Transverse colon (tissue), 4 donors: ENCODE measurements around the gene HNRNPR. TPM values are rescaled to one million over a fixed set of nuclear protein-coding genes. Genes with fewer than 3 reads are reported as not detected.
A peak's percentile ranks its signal among the peaks of the same experiment; 100 is the strongest.

Experiments
- DNase-seq: peaks from one replicate; pipeline ENCODE4 v3.0.0-alpha.2; 2019
- H3K27ac ChIP-seq, 4 donors: fragments of 200-600 bp; sonication (generic); 2 replicates each; pipeline ENCODE4 v1.5.1; 2016 to 2018; ENCODE audit warnings: inconsistent platforms in 4 of 4
- H3K27me3 ChIP-seq: fragments of 200-600 bp; sonication (generic); 2 replicates; pipeline ENCODE4 v1.5.1; 2017; ENCODE audit warnings: inconsistent platforms
- H3K36me3 ChIP-seq, 4 donors: fragments of 200-600 bp; sonication (generic); 2 replicates each; pipeline ENCODE4 v1.5.1; 2017 to 2019; ENCODE audit warnings: inconsistent platforms in 4 of 4
- H3K4me1 ChIP-seq, 4 donors: fragments of 200-600 bp; sonication (generic); 2 replicates each; pipeline ENCODE4 v1.5.1; 2017 to 2020; ENCODE audit warnings: inconsistent platforms in 4 of 4
- H3K4me3 ChIP-seq, 4 donors: fragments of 200-600 bp; sonication (generic); 1 replicate in 1 of 4; 2 replicates in 3 of 4; pipeline versions ENCODE4 v1.5.1 to v1.6.1; 2017 to 2019; ENCODE audit warnings: inconsistent platforms in 4 of 4
- H3K9me3 ChIP-seq, 2 donors: fragments of 200-600 bp; sonication (generic); 2 replicates each; pipeline ENCODE4 v1.5.1; 2017 to 2019; ENCODE audit warnings: inconsistent platforms in 2 of 2
- CTCF ChIP-seq, 5 experiments: fragments of 200-600 bp in 3 of 5; fragments of 450-650 bp in 2 of 5; sonication (generic) in 3 of 5; IDR thresholded peaks; 1 replicate in 2 of 5; 2 replicates in 3 of 5; pipeline ENCODE4 v1.5.1; 2016 to 2017; ENCODE audit warnings: antibody characterized with exemption in 5 of 5, inconsistent platforms in 3 of 5, mild to moderate bottlenecking in 2 of 5, moderate library complexity in 1 of 5
- EP300 ChIP-seq: sonication (generic); formaldehyde crosslinking; IDR thresholded peaks from one replicate; pipeline ENCODE4 v1.6.1; 2017; ENCODE audit warnings: antibody characterized with exemption, low read depth
- POLR2A ChIP-seq: fragments of 450-650 bp; IDR thresholded peaks from one replicate; pipeline ENCODE4 v1.6.1; 2016; ENCODE audit warnings: antibody characterized with exemption, mild to moderate bottlenecking, moderate library complexity
- POLR2AphosphoS5 ChIP-seq, 3 donors: sonication (generic); formaldehyde crosslinking; IDR thresholded peaks; one replicate each; pipeline ENCODE4 v1.6.1; 2016; ENCODE audit warnings: antibody characterized with exemption in 3 of 3
- WGBS, 2 donors: methylation state at CpG; one replicate each; pipeline ENCODE4 v1.1.5; 2018; ENCODE audit warnings: low coverage in 1 of 2; 5-methylcytosine and 5-hydroxymethylcytosine counted together
- in situ Hi-C, 4 donors: fragments of 200-750 bp; cut with MboI; loops; one replicate each; pipeline versions ENCODE4 v1.15.0 to v1.15.1; 2017; ENCODE audit warnings: low sequenced_read_pairs in 3 of 4, low pct_ligation_motif_present in 1 of 4, low pct_unique_long_range_greater_than_20kb in 1 of 4
- intact Hi-C: fragments of 100-400 bp; cut with DNase I; formaldehyde crosslinking; loops from one replicate; pipeline ENCODE4 v1.15.1; 2023; ENCODE audit warnings: low total_unique reads
- total RNA-seq, 4 donors: library from RNA; depleted of rRNA; stranded (reverse); fragments of >200 nt; gene quantifications; one replicate each; pipeline ENCODE4 v1.1.0, GENCODE V29; 2016

HNRNPR gene
- total RNA-seq, 4 donors from 2014 or later, result 13.5 to 120 (median 60.8) TPM

- in situ Hi-C loops (no loop called here), intact Hi-C loops (no loop called here)
- Histone ChIP-seq H3K4me1 (peaks cover 31 to 64% (median 51%) of the 10 kb centered on the region in 4 donors), H3K4me3 (peak overlapping the region in 3 of 4 donors; percentile 92 to 93 (median 93)), H3K9me3 (no peaks in the 10 kb centered on the region), H3K36me3 (peaks cover 0 to 11% (median 3%) of the 10 kb centered on the region in 4 donors), H3K27me3 (no peaks in the 10 kb centered on the region), H3K27ac (peak overlapping the region; percentile 95 to 99 (median 98))
- TF ChIP-seq POLR2A, result no peak
- TF ChIP-seq CTCF (IDR thresholded peaks at IDR 0.05), result no peak
- TF ChIP-seq POLR2AphosphoS5 (IDR thresholded peaks at IDR 0.05), result no peak
- no peak for TF ChIP-seq EP300
- no peak for DNase-seq
- WGBS, 2 donors, result 3 to 7% methylated on average over 8 to 10 of the region's 10 CpGs
Measured at GRCh38 chr1:23341931-23342692, 2.0 kb downstream of the HNRNPR start.

- no peak overlapping the region for H3K27ac ChIP-seq
- H3K4me3 ChIP-seq, result no peak overlapping the region
- no peaks in the 10 kb centered on the region for H3K27me3 ChIP-seq
- WGBS, 2 donors, result 58 to 61% methylated on average over 4 of the region's 4 CpGs
- DNase-seq, result no peak
- in situ Hi-C loops, result no loop called here
- intact Hi-C loops, result no loop called here
- peaks cover 31 to 57% (median 48%) of the 10 kb centered on the region in 4 donors for H3K4me1 ChIP-seq
- H3K9me3 ChIP-seq, result no peaks in the 10 kb centered on the region
- peaks cover 0 to 30% (median 12%) of the 10 kb centered on the region in 4 donors for H3K36me3 ChIP-seq
- no peak for TF ChIP-seq POLR2AphosphoS5 (IDR thresholded peaks at IDR 0.05)
Measured at GRCh38 chr1:23339632-23340031, 4.5 kb downstream of the HNRNPR start.

GRCh38 chr1:23337869-23338268, 6.2 kb downstream of the HNRNPR start:
- H3K4me1 ChIP-seq, result peaks cover 30 to 54% (median 46%) of the 10 kb centered on the region in 4 donors
- no peak overlapping the region for H3K27ac ChIP-seq
- peaks cover 0 to 46% (median 19%) of the 10 kb centered on the region in 4 donors for H3K36me3 ChIP-seq
- TF ChIP-seq POLR2A (no peak), POLR2AphosphoS5 (IDR thresholded peaks at IDR 0.05) (no peak), EP300 (no peak)
- DNase-seq, result no peak
- H3K9me3 ChIP-seq, result no peaks in the 10 kb centered on the region
- WGBS, 2 donors, result 83 to 87% methylated on average over 2 of the region's 2 CpGs
- intact Hi-C loops (no loop called here), in situ Hi-C loops (no loop called here)
- no peaks in the 10 kb centered on the region for H3K27me3 ChIP-seq
- no peak overlapping the region for H3K4me3 ChIP-seq

GRCh38 chr1:23331713-23332112, 12.4 kb downstream of the HNRNPR start:
- Histone ChIP-seq H3K9me3 (no peaks in the 10 kb centered on the region), H3K27me3 (no peaks in the 10 kb centered on the region), H3K4me3 (no peak overlapping the region), H3K36me3 (peaks cover 0 to 86% (median 23%) of the 10 kb centered on the region in 4 donors), H3K4me1 (no peaks in the 10 kb centered on the region), H3K27ac (no peak overlapping the region)
- DNase-seq, result no peak
- TF ChIP-seq POLR2A (no peak), EP300 (no peak)
- intact Hi-C loops, result no loop called here
- 86 to 94% methylated on average over 8 of the region's 8 CpGs for WGBS, 2 donors
- in situ Hi-C loops, result no loop called here

- no peaks in the 10 kb centered on the region for H3K27me3 ChIP-seq
- no peak overlapping the region for H3K4me3 ChIP-seq
- H3K36me3 ChIP-seq, result peaks cover 0 to 85% (median 22%) of the 10 kb centered on the region in 4 donors
- WGBS, 2 donors, result 80 to 89% methylated on average over 1 of the region's 1 CpG
- H3K4me1 ChIP-seq, result no peaks in the 10 kb centered on the region
- no peaks in the 10 kb centered on the region for H3K9me3 ChIP-seq
- intact Hi-C loops, result no loop called here
- TF ChIP-seq POLR2A (no peak), POLR2AphosphoS5 (IDR thresholded peaks at IDR 0.05) (no peak), EP300 (no peak), CTCF (IDR thresholded peaks at IDR 0.05) (no peak)
- H3K27ac ChIP-seq, result no peak overlapping the region
- in situ Hi-C loops, result no loop called here
- no peak for DNase-seq
Measured at GRCh38 chr1:23330846-23331245, 13.2 kb downstream of the HNRNPR start.
